IMR-90 (cell line): ENCODE results near the gene PPP1R1A. TPM values are rescaled to one million over a fixed set of nuclear protein-coding genes. Genes with fewer than 3 reads are reported as not detected.

Experiments
- ATAC-seq: fragments of 200-7000 bp; cut with Tn5 transposase; 2 replicates; pipeline ENCODE4 v1.9.1; 2020; ENCODE audit warnings: low read depth, mild to moderate bottlenecking, moderate library complexity
- BruUV-seq: library from RNA; stranded (reverse); fragments of 400-500 nt; replicated peaks from 2 replicates; lab custom pipeline; 2021; lab: Mats Ljungman, UMichigan
- CTCF ChIA-PET: fragments of 300-600 bp; formaldehyde crosslinking; extraction: SDS; loops from one replicate; lab custom pipeline; 2021; ENCODE audit warnings: antibody characterized with exemption; lab: Yijun Ruan, JAX
- POLR2A ChIA-PET: fragments of 300-600 bp; sonication (Branson Sonifier 250); formaldehyde crosslinking; loops from one replicate; lab custom pipeline; 2022; ENCODE audit warnings: antibody characterized with exemption; ENCODE audit not compliant: unreplicated experiment; lab: Charles Lee
- DNase-seq: peaks from one replicate; pipeline ENCODE4 v3.0.0; 2013
- H2AFZ ChIP-seq: replicated peaks from 2 replicates; pipeline ENCODE3; 2013; ENCODE audit warnings: low read length, mild to moderate bottlenecking; ENCODE audit not compliant: poor library complexity
- H2AK5ac ChIP-seq: 2 replicates; pipeline ENCODE4 v1.6.1; 2013; ENCODE audit warnings: low read depth, low read length, inconsistent platforms
- H2AK9ac ChIP-seq: replicated peaks from 2 replicates; pipeline ENCODE3; 2013; ENCODE audit warnings: mild to moderate bottlenecking, low read depth, low read length, moderate library complexity; ENCODE audit not compliant: poor library complexity
- H2BK120ac ChIP-seq: 2 replicates; pipeline ENCODE4 v1.6.1; 2013; ENCODE audit warnings: low read depth, low read length, inconsistent platforms
- H2BK15ac ChIP-seq: 3 replicates; pipeline ENCODE4 v1.6.1; 2013; ENCODE audit warnings: low read depth, low read length, inconsistent platforms
- H2BK20ac ChIP-seq: 2 replicates; pipeline ENCODE4 v1.6.1; 2013; ENCODE audit warnings: low read depth, mild to moderate bottlenecking, inconsistent platforms, low read length, moderate library complexity
- H2BK5ac ChIP-seq: 2 replicates; pipeline ENCODE4 v1.6.1; 2013; ENCODE audit warnings: mild to moderate bottlenecking, low read depth, low read length, inconsistent platforms; ENCODE audit not compliant: poor library complexity, severe bottlenecking
- H3K14ac ChIP-seq: replicated peaks from 2 replicates; pipeline ENCODE4 v1.6.1; 2013; ENCODE audit warnings: low read depth, low read length, inconsistent platforms
- H3K18ac ChIP-seq: 2 replicates; pipeline ENCODE4 v1.6.1; 2013; ENCODE audit warnings: low read depth, low read length, control low read depth
- H3K23ac ChIP-seq: 2 replicates; pipeline ENCODE4 v1.6.1; 2013; ENCODE audit warnings: low read depth, low read length, inconsistent platforms
- H3K27ac ChIP-seq: 2 replicates; pipeline ENCODE4 v1.5.1; 2013; ENCODE audit warnings: mild to moderate bottlenecking, control low read depth, low read length; ENCODE audit not compliant: insufficient read depth
- H3K27me3 ChIP-seq: 2 replicates; pipeline ENCODE4 v1.6.1; 2013; ENCODE audit warnings: low read length; ENCODE audit not compliant: control insufficient read depth, insufficient read depth
- H3K36me3 ChIP-seq: 2 replicates; pipeline ENCODE4 v1.6.1; 2013; ENCODE audit warnings: low read length, mixed read lengths; ENCODE audit not compliant: control insufficient read depth, insufficient read depth
- H3K4ac ChIP-seq: 2 replicates; pipeline ENCODE4 v1.6.1; 2013; ENCODE audit warnings: low read depth, low read length, inconsistent platforms
- H3K4me1 ChIP-seq: 2 replicates; pipeline ENCODE4 v1.6.1; 2013; ENCODE audit warnings: low read length, mixed read lengths; ENCODE audit not compliant: control insufficient read depth, insufficient read depth
- H3K4me2 ChIP-seq: 2 replicates; pipeline ENCODE4 v1.6.1; 2013; ENCODE audit warnings: low read depth, mild to moderate bottlenecking, control low read depth, low read length, moderate library complexity
- H3K4me3 ChIP-seq: 2 replicates; pipeline ENCODE4 v1.5.1; 2013; ENCODE audit warnings: low read depth, mild to moderate bottlenecking, control low read depth, low read length, moderate library complexity; ENCODE audit not compliant: insufficient read depth
- H3K56ac ChIP-seq: 2 replicates; pipeline ENCODE4 v1.6.1; 2013; ENCODE audit warnings: low read length, inconsistent platforms; ENCODE audit not compliant: insufficient read depth; ENCODE audit errors: extremely low read depth
- H3K79me1 ChIP-seq, 2 experiments: 2 replicates each; pipeline ENCODE4 v1.6.1; 2013; ENCODE audit warnings: low read length in 2 of 2, inconsistent platforms in 1 of 2, low read depth in 1 of 2
- H3K9ac ChIP-seq: 2 replicates; pipeline ENCODE4 v1.6.1; 2013; ENCODE audit warnings: low read depth, low read length, control low read depth
- H3K9me1 ChIP-seq: 2 replicates; pipeline ENCODE4 v1.6.1; 2013; ENCODE audit warnings: low read length, inconsistent platforms; ENCODE audit not compliant: insufficient read depth
- H3K9me3 ChIP-seq: 2 replicates; pipeline ENCODE4 v1.6.1; 2013; ENCODE audit warnings: low read length; ENCODE audit not compliant: control insufficient read depth, insufficient read depth
- H4K20me1 ChIP-seq: 2 replicates; pipeline ENCODE4 v1.6.1; 2013; ENCODE audit warnings: low read length, inconsistent platforms; ENCODE audit not compliant: insufficient read depth
- H4K5ac ChIP-seq: 2 replicates; pipeline ENCODE4 v1.6.1; 2013; ENCODE audit warnings: mild to moderate bottlenecking, low read depth, low read length, control low read depth
- H4K8ac ChIP-seq, 2 experiments: 2 replicates each; pipeline ENCODE4 v1.6.1; 2013; ENCODE audit warnings: low read depth in 2 of 2, low read length in 2 of 2, control low read depth in 1 of 2, inconsistent platforms in 1 of 2
- H4K91ac ChIP-seq: 2 replicates; pipeline ENCODE4 v1.6.1; 2013; ENCODE audit warnings: low read depth, low read length, inconsistent platforms; ENCODE audit not compliant: insufficient read depth
- CEBPB ChIP-seq: IDR thresholded peaks from 2 replicates; pipeline ENCODE4 v1.6.1; 2012; ENCODE audit warnings: low read depth, low read length, improper control_type of control experiment
- CHD1 ChIP-seq: IDR thresholded peaks from 2 replicates; pipeline ENCODE4 v1.6.1; 2012; ENCODE audit warnings: low read depth, low read length, improper control_type of control experiment
- ELK1 ChIP-seq: fragments of 150-350 bp; IDR thresholded peaks from 2 replicates; pipeline ENCODE4 v1.6.1; 2016; ENCODE audit warnings: low read depth, mild to moderate bottlenecking, low read length, moderate library complexity, borderline replicate concordance
- MAFK ChIP-seq: IDR thresholded peaks from 2 replicates; pipeline ENCODE4 v1.6.1; 2012; ENCODE audit warnings: low read depth, low read length, improper control_type of control experiment
- MAZ ChIP-seq: IDR thresholded peaks from 2 replicates; pipeline ENCODE4 v1.6.1; 2012; ENCODE audit warnings: low read depth, mild to moderate bottlenecking, low read length, improper control_type of control experiment, moderate library complexity, borderline replicate concordance
- NFE2L2 ChIP-seq: fragments of 150-350 bp; IDR thresholded peaks from 2 replicates; pipeline ENCODE4 v1.6.1; 2016; ENCODE audit warnings: low read depth, mild to moderate bottlenecking, low read length
- POLR2A ChIP-seq: IDR thresholded peaks from 2 replicates; pipeline ENCODE4 v1.6.1; 2012; ENCODE audit warnings: mild to moderate bottlenecking, low read depth, low read length
- RAD21 ChIP-seq: IDR thresholded peaks from 2 replicates; pipeline ENCODE4 v1.6.1; 2012; ENCODE audit warnings: low read length, improper control_type of control experiment
- RCOR1 ChIP-seq: IDR thresholded peaks from 2 replicates; pipeline ENCODE4 v1.6.1; 2012; ENCODE audit warnings: mild to moderate bottlenecking, low read length, improper control_type of control experiment; ENCODE audit not compliant: insufficient replicate concordance
- RFX5 ChIP-seq: IDR thresholded peaks from 2 replicates; pipeline ENCODE4 v1.8.0; 2012; ENCODE audit warnings: low read depth, mild to moderate bottlenecking, low read length, moderate library complexity
- SMC3 ChIP-seq: fragments of 150-350 bp; IDR thresholded peaks from 2 replicates; pipeline ENCODE4 v1.6.1; 2016; ENCODE audit warnings: low read depth, mild to moderate bottlenecking, antibody characterized with exemption, low read length, moderate library complexity
- USF2 ChIP-seq: fragments of 150-350 bp; IDR thresholded peaks from 2 replicates; pipeline ENCODE4 v1.6.1; 2017; ENCODE audit warnings: mild to moderate bottlenecking, antibody characterized with exemption, low read length, low read depth
- WGBS, 2 experiments: methylation state at CpG; one replicate each; pipeline versions ENCODE4 v1.1.5 to v1.1.7; 2013; ENCODE audit warnings: missing lambda C conversion rate in 2 of 2; ENCODE audit not compliant: insufficient read length in 1 of 2; ENCODE audit errors: extremely low coverage in 2 of 2; 5-methylcytosine and 5-hydroxymethylcytosine counted together
- dilution Hi-C: fragments of 300-500 bp; cut with HindIII; formaldehyde crosslinking; loops from one replicate; pipeline ENCODE4 v1.14.3; 2018; ENCODE audit warnings: low sequenced_read_pairs; ENCODE audit not compliant: unreplicated experiment
- in situ Hi-C: fragments of 300-500 bp; cut with MboI; formaldehyde crosslinking; loops from 3 replicates; pipeline ENCODE4 v1.14.3; 2019; ENCODE audit warnings: low sequenced_read_pairs, inconsistent platforms, mixed read lengths
- intact Hi-C: fragments of 100-400 bp; cut with micrococcal nuclease; formaldehyde crosslinking; loops from 2 replicates; pipeline ENCODE4 v1.10.0; 2022
- polyA plus RNA-seq, 3 experiments: library from polyadenylated mRNA; depleted of rRNA; stranded (reverse); fragments of >200 nt; gene quantifications; 2 replicates each; pipeline ENCODE4 v1.2.3, GENCODE V29; 2012; ENCODE audit warnings: low replicate concordance in 1 of 3
- total RNA-seq: library from RNA; depleted of rRNA; stranded (reverse); fragments of >200 nt; gene quantifications from 2 replicates; pipeline ENCODE4 v1.2.3, GENCODE V29; 2012

Gene PPP1R1A
- total and polyA plus RNA-seq, 2 of the 4 experiments (the other 2 are of a cell fraction): not detected

DNA sequence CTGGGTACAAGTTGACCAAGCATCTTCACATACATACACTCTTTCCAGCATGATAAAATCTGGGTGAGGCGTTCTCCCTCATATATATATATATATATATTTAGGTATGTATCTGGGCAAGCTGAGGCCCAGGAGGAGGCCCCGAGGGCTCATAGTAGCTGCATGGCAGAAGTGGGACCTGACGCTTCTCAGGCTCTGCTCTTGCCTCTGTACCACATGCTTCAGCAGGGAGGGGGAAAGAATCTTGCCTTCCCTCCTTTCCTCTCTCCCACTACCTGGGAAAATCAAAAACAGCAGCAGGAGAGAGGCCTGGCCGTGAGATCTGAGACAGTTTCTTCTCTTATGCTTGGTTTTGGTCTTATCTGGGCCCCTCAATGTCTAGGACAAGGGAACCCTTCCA lies 9.2 kb downstream of the PPP1R1A start:
- H2BK20ac ChIP-seq: no peak overlapping the region
- dilution Hi-C loops: no loop called here
- ATAC-seq (no peak), DNase-seq (no peak)
- H3K4me2 ChIP-seq: no peak overlapping the region
- intact Hi-C loops: loop anchor here (1.0 kb wide), 1 partner anchor 379 kb away; no protein-coding TSS in a partner anchor
- no peak overlapping the region for H3K23ac ChIP-seq
- no peak overlapping the region for H4K8ac ChIP-seq
- no peak overlapping the region for H2AFZ ChIP-seq
- no peak overlapping the region for H2BK15ac ChIP-seq
- WGBS, 2 experiments: no CpG with 5 or more reads among the region's 4 CpGs
- POLR2A ChIA-PET: no interaction called here
- H2BK120ac ChIP-seq: no peak overlapping the region
- no peaks in the 10 kb centered on the region for H3K9me1 ChIP-seq
- no peak overlapping the region for H3K18ac ChIP-seq
- H2BK5ac ChIP-seq: no peak overlapping the region
- CTCF ChIA-PET: interaction anchor here (1.0 to 1.3 kb wide), 4 partner anchors 10 to 19 kb away, joined by 3 to 9 read pairs (median 5); no protein-coding TSS in a partner anchor
- H2AK9ac ChIP-seq: no peak overlapping the region
- H3K56ac ChIP-seq: no peak overlapping the region
- H3K27ac ChIP-seq: no peak overlapping the region
- no peak overlapping the region for H4K91ac ChIP-seq
- H3K9me3 ChIP-seq: no peaks in the 10 kb centered on the region
- BruUV-seq: no TSS peak
- no peaks in the 10 kb centered on the region for H3K4me1 ChIP-seq
- no peak overlapping the region for H3K4me3 ChIP-seq
- no peaks in the 10 kb centered on the region for H3K36me3 ChIP-seq
- no peak overlapping the region for H4K5ac ChIP-seq
- no peaks in the 10 kb centered on the region for H4K20me1 ChIP-seq
- in situ Hi-C loops: no loop called here
- H3K14ac ChIP-seq: no peak overlapping the region
- peaks cover 20% of the 10 kb centered on the region for H3K27me3 ChIP-seq
- H3K79me1 ChIP-seq: no peaks in the 10 kb centered on the region
- no peak overlapping the region for H2AK5ac ChIP-seq
- TF ChIP-seq POLR2A (no peak), NFE2L2 (no peak), USF2 (no peak), SMC3 (no peak), CHD1 (no peak), CEBPB (no peak), RFX5 (no peak), ELK1 (no peak), RCOR1 (no peak), MAFK (no peak), RAD21 (no peak), MAZ (no peak)
- no peak overlapping the region for H3K9ac ChIP-seq
- H3K4ac ChIP-seq: no peak overlapping the region
